HG02885 (cell line): ENCODE results near the gene EDDM13.
"Not testable (repeated sequence)": the region's sequence is repeated elsewhere in the genome, so short reads cannot be mapped to it uniquely, and the experiment has no call there.

Experiments used
- ATAC-seq: cut with Tn5 transposase; IDR thresholded peaks from one replicate; pipeline ENCODE4 v1.9.1; 2021; ENCODE audit warnings: mild to moderate bottlenecking; ENCODE audit not compliant: unreplicated experiment, poor library complexity

EDDM13 gene

DNA sequence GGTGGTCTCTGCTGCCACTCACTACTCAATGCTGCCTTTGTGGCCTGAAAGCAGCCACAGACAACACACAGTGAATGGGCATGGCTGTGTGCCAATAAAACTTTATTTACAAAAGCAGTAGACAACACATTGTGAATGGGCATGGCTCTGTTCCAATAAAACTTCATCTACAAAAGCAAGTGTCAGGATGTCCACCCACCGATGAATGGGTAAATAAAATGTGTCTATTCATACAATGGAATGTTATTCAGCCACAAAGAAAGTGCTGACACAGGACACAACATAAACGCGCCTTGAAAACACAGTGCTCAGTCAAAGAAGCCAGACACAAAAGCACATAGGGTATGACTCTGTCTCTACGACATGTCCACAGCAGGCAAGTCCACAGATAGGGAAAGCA is 22.0 kb downstream of the EDDM13 start:
- no peak for ATAC-seq

DNA sequence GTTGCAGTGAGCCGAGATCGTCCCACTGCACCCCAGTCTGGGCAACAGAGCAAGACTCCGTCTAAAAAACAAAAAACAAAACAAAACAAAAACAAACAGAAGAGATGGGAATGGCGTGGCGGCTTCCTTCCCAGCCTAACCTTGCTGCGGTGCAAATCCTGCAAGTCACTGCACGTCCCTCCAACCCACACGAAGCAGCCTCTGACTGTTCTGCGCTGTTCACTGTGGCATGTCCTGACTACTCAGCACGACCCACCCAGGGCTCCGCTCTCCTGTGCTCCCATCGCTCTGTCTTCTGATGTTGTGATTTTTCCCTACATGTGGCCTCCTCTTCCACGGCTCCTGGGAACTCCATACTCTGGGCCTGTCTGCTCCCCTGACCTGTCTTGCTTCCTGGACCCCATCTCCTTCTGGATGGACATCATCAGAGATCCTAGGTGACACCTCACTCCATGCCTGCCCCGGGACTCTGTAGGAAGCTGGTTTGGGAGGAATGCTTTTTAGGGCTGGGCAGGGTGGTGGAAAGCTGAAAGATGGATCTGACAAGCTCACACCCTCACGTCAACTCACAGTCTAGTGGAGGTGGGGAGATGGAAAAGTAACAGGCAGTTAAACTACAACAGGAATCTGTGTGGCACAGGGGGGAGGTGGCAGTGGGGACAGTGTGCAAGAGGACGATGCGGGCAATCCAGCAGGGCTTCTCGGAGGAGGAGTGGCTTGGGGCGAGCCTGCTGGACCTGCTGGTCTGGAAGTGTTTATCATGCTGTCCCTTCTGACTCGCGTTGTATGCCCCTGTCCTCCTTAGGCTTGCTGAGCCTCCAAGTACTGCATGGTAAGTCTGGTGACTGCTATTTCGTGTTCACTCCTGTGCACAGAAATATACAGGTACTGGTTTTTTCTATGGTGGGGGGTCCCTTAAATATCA is 23.2 kb downstream of the EDDM13 start:
- ATAC-seq = no peak

DNA sequence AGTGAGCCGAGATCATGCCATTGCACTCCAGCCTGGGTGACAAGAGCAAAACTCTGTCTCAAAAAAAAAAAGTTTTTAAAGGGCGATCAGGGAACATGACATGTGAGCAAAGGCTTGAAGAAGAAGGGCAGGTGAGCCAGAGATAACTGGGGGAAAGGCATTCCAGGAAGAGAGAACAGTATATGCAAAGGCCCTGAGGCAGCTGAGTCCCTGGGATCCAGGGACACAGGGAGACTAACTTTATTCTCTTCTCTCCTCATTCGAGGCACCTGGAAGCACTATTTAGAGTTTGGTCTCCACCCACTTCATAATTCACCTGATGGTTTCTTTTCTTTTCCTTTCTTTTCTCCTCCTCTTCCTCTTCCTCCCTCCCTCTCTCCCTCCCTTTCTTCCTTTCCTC is 24.5 kb downstream of the EDDM13 start:
- ATAC-seq = no peak

DNA sequence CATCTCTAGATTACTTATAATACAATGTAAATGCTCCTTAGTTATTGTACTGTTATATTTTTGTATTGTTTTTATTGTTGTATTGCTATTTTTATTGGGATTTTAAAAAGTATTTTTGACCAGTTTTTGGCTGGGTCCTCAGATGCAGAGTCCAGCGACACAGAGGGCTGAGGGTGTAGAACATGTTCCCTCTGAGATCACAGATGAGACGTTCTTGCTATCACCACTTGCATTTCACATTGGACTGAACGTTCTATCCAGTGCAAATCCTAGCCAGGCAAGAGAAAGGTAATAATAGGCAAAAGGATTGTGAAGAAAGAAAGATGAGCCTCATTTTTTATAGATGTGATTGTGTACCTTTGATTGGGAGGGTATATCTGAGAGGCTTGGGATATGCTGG is 27.1 kb downstream of the EDDM13 start:
- no peak for ATAC-seq

DNA sequence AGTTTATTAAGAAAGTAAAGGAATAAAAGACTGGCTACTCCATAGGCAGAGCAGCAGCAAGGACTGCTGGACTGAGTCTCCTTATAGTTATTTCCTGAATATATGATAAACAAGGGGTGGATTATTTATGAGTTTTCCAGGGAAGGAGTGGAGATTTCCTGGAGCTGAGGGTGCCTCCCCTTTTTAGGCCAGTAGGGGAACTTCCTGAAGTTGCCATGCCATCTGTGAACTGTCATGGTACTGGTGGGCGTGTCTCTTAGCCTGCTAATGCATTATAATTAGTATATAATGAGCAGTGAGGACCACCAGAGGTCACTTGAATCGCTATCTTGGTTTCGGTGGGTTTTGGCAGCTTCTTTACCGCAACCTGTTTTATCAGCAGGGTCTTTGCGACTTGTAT is 28.6 kb downstream of the EDDM13 start:
- no peak for ATAC-seq

DNA sequence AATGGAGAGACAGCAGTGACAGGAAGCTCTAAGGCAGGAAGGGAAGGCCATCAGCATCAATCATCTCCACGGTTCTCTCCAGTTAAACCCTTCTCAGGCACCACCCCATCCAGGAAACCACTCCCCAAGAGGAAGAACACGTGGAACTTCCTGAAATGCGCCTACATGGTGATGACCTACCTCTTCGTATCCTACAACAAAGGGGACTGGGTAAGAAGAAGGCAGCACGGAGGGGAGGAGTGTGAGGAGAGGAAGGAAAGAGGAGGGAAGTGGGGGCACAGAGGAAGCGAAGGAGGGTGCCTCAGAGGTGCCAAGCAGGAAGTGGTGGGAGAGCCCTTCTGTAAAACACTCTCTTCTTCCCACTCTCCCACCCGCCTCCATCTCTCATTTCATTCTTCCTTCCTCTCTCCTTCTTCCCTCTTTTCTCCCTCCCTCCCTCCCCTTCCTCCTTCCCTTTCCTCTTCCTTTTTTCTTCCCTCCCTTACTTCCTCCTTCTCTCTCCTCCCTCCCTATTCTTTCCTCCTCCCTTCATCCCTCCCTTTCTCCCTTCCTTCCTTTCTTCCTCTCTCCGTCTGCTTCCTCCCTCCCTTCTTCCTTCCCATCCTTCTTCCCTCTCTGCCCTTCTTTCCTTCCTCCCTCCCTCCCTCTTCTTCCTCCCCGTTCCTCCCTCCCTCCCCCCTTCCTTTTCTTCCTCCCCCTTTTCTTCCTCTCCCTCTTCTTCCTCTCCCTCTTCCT is 29.5 kb downstream of the EDDM13 start:
- no peak for ATAC-seq

DNA sequence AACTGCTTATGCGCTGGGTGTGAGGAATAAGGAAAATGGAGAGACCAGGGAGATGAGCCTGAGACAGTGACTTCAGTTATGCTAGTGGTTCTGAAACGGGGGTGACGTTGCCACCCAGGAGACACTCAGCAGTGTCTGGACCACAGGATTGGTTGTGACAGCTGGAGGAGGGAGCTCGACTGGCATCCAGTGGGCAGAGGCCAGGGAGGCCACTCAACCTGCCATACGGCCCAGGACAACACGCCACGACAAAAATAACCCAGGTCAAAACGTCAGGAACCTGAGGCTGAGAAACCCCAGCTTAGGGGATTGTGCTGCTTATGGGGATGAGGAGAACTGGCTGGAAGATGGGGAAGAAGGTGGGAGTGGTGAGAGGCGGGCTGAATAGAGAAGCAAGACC is 31.7 kb downstream of the EDDM13 start:
- no peak for ATAC-seq

DNA sequence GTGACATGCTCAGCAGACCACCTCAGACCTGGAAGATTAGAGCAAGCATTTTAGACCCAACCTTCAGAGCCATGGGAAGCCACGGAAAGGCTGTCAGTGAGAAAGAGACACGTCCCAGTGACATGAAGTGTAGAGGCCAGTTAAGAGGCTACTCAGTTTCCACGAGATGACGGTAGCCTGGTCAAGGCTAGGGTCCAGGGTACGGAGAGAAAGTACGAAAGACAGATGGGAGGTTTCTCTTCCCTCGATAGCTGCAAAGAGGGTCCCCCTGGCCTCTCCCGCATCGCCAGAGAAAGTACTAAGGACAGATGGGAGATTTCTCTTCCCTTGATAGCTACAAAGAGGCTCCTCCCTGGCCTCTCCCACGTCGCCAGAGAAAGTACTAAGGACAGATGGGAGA is 33.5 kb downstream of the EDDM13 start:
- no peak for ATAC-seq

DNA sequence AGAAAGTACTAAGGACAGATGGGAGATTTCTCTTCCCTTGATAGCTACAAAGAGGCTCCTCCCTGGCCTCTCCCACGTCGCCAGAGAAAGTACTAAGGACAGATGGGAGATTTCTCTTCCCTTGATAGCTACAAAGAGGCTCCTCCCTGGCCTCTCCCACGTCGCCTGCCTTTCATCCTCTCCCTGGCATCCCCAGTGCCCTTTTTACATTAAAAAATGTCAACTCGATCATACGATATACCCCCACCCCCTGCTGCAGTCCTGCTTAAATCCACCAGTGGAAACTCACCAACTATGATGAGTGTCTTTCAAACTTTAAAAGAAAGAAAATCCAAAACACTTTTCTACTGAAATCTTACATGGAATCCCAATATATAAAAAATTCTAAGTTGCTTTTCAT is 34.5 kb downstream of the EDDM13 start:
- not testable (repeated sequence) for ATAC-seq

DNA sequence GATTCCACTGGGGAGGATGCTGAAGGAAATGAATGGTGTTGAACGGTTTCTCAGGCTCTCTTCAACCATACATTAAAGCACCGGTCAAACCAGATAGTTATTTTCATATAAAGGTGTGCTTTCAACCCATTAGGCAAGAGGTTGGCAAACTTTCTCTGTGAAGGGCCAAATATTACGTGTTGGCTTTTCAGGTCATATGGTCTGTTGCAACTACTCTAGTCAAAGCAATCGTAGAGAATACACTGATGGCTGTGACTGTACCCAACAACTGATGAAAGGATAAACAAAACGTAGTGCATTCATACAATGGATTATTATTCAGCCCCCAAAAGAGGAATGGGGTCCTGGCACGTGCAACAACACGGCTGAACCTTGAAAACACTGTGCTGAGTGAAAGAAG is 36.2 kb downstream of the EDDM13 start:
- no peak for ATAC-seq

DNA sequence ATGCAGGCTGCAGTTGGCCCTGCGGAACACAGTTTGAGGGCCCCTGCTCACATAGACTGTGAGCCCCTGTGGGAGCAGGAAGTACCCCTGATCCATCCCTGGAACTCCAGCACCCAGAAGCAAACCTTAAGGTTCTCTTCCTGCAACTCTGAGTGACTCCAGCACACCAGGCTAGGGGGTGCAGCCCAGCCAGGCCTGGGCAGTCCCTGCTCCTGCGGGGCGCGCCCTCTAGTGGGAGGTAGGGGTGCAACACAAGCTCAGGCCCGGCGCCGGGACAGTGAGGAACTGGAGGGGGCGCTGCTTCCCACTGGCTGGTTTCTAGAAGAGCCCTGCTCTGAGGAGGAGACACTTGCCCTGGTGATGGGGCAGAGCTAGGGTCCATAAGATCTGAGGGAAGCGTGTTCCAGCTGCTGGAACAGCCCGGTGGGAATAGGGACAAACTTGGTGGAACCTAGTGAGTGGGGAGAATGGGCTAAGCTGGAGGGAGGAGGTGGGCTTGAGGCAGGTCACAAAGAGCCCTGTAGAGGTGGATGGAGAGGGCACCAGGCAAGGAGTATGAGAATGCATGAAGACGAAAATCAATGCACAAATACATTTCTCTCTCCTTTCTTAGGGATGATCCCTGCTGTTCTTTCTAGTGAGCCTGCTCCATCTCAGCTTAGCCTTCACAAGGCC is 37.1 kb downstream of the EDDM13 start:
- ATAC-seq = no peak

DNA sequence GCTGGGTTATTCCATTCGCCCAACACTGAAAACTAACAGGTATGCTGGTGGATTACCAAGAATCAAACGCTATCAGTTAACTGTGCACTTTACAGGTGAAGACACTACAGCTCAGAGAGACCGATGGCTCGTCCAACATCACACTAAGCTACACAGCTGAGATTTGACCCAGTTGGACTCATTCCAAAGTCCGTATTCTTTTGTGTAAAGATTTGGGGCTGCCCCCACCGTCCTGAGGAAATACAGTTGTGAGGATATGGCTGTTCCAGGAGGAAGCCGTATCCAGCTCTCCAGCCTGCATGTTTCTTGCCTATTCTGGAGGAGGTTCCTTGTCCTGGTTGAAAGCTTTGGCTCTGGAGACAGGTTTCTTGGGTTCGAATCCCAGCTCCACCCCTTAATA is 37.9 kb downstream of the EDDM13 start:
- ATAC-seq = no peak

DNA sequence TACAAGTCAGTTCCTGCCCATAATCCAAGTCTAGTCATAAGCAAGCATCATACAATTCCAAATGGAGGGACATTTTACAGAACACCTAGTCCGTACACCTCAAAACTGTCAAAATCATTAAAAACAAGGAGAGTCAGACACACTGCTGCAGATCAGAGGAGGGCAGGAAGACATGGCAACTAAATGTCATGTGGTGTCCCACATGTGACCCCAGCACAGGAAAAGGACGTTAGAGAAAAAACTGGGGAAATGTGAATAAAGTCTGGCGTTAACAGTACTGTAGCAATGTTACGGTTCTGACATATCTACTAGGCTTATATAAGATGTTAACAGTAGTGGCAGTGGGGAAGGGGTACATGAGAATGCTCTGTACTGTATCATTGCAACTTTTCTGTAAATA is 39.8 kb downstream of the EDDM13 start:
- no peak for ATAC-seq

DNA sequence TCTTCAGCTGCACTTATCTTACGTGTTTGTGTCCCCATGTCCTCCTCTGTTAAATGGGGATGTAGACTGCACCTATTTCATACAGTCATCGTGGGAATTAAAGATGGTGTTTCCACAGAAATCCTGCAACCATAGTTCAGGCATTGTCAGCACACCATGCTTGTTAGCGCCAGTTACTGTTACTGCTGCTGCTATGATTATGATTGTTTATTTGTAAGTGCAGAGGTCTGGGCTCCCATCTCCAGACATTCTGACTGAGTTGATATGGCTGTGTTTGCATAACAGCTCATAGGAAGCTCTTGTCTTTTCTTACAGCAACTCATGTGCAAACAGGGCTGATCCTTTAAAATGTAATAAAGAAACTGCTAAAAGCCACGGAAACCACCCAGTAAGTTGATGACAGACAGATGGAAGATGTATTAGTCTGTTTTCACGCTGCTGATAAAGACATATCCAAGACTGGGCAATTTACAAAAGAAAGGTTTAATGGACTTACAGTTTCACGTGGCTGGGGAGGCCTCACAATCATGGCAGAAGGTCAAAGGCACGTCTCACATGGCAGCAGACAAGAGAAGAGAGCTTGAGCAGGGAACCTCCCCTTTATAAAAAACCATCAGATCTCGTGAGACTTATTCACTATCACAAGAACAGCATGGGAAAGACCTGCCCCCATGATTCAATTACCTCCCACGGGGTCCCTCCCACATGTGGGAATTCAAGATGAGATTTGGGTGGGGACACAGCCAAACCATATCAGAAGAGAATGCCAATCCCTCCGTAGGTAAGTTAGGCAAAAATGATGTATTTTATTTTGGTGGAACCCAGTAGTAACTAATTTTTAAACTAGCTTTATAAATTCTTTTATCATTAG is 40.5 kb downstream of the EDDM13 start:
- no peak for ATAC-seq

DNA sequence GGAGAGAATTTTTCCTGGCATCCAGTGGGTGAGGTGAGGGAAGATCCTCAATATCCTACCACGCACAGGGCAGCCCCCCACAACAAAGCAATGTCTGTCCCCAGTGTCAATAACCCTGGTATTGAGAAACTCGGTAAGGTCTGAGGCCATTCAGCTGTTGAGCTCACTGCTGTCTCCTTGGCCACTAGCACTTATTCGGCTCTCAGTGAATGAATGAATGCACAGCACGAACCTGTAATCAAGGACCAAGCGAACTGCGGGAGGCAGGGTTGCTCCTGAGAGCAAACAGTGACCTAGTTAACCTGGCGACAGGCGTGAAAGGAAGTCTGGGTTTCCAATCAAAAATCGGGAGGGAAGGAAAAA is 41.5 kb downstream of the EDDM13 start:
- ATAC-seq = peak; percentile 1

DNA sequence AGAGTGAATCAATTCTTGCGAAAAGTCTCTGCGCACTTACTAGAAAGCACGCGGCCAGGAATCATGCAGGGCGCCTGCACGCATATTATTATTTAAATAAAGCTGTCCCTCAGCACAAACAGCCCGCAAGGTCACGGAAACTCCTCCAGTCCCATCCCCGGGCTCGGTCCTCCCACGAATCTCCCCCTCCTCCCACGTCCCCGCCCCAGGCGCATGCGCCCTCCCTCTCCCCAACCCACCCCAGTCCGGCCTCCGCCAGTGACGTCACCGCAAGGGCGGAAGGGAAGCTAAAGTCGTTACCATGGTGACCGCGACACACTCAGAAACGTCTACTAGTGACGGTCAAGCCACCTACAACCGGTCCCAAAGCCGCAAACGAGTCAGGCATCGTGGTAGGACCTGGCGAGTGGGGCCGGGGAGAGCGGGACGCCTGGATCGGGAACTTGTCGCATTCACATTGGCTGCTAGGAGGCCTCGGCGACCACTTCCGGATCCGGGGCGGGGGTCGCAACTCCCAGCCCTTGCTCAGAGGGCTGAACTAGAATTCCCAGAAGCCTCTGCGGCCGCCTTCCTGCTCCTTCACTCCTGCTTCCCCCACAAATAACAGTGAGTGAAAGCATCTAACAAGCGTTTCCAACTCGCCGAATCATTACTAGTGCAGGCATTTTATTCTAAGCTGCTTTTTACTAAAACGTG is 42.0 kb downstream of the EDDM13 start, which contains the start of gene ZSCAN5A:
Gene ZSCAN5A (minus strand): TSS at position 459 of the 696 bp plus-strand sequence. CDS start 89,793 bp downstream, outside the sequence.
- peak; percentile 79 for ATAC-seq

DNA sequence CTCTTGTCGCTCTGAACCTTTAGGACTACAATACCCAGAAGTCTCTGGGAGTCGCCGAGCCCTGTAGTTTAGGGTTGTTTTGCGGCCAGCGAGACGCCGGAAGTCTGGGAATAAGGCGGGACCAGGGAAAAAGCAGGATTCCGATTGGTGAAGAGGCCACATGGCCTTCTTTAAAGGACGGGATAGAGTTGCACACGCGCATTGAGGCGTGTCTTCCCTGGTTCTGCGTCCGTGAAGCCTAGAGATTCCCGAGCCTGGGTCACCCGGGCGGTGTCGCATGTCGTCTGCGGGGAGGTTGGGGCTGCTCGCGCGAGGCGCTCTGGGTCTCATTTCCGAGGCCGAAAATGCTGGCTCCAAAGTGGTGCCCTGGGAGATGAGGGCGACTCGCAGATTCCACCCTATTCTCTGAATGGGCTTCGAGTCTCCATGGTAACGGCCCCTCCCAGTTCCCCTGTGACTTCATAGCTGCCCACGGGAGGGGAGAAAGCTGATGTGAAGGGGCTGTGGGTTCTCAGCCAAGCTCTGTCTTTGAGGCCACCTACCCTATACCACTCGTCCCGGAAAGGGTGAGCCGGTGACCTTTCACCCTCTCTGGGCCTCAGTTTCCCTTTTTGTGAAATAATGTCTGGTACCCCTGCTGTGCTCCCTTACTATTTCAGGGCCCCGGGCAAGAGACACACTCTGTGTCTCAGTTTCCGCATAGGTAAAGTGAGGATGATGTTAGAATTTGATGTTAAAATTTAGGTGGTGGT is 42.7 kb downstream of the EDDM13 start:
- peak; percentile 79 for ATAC-seq

DNA sequence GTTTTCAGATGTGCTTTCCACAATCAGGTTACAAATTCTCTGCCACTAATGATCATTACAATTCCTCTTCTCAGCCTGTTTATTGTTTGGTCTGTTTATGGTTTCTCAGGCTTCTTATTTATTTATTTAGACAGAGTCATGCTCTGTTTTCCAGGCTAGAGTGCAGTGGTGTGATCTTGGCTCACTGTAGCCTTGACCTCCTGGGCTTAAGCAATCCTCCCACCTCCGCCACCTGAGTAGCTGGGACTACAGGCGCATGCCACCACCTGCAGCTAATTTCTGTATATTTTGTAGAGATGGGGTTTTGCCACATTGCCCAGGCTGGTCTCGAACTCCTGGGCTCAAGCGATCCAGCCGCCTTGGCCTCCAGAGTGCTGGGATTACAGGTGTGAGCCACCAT is 44.2 kb downstream of the EDDM13 start:
- ATAC-seq = no peak

DNA sequence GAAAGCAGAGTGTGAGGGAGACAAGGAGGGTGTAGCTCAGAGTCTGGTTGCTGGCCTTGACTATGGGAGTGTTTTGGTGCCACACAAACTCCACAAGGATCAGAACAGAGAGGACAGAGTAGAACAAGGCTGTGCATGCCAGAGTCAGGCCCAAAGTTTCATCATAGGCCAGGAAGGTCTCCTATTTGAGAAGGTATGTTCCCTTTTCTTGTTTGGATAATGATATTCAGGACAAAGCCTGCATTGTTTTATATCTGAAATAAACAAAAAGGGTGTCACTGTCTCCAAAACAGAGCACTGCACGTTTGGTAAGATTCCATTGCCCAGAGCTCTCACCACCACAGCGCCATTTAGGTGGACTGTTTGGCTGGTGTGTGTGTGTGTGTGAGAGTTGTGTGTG is 45.2 kb downstream of the EDDM13 start:
- ATAC-seq = no peak
